ENCODE results near the gene GPT2. TPM values are rescaled to one million over a fixed set of nuclear protein-coding genes. Genes with fewer than 3 reads are reported as not detected.

GPT2 gene
- total RNA-seq, 1 donor, result 15.6 TPM

- TF ChIP-seq CTCF (IDR thresholded peaks at IDR 0.05; ENCODE audit: extremely low read depth, low read depth, low read length), result no peak
- Histone ChIP-seq H3K9me3 (ENCODE audit: low read depth, low read length) (no peaks in the 10 kb centered on the region), H3K27me3 (ENCODE audit: insufficient read depth, low read length) (no peaks in the 10 kb centered on the region), H3K79me2 (ENCODE audit: insufficient read depth, low read length) (no peaks in the 10 kb centered on the region), H4K20me1 (ENCODE audit: insufficient read depth, low read length) (peaks cover 3% of the 10 kb centered on the region), H3K4me1 (ENCODE audit: insufficient read depth, low read length) (no peaks in the 10 kb centered on the region), H3K4me3 (ENCODE audit: insufficient read depth, low read length) (no peak overlapping the region), H3K4me2 (ENCODE audit: insufficient read depth, low read length) (no peak overlapping the region), H2AFZ (ENCODE audit: low read length) (no peak overlapping the region), H3K27ac (ENCODE audit: low read depth, low read length) (no peak overlapping the region), H3K36me3 (ENCODE audit: insufficient read depth, low read length) (peaks cover 39% of the 10 kb centered on the region)
- no peak for DNase-seq (ENCODE audit: insufficient read length, low spot score, missing footprints)
Observed at GRCh38 chr16:46911038-46911437, 26.9 kb downstream of the GPT2 start.

- H2AFZ ChIP-seq (ENCODE audit: low read length), result no peak overlapping the region
- peaks cover 3% of the 10 kb centered on the region for H4K20me1 ChIP-seq (ENCODE audit: insufficient read depth, low read length)
- no peaks in the 10 kb centered on the region for H3K27me3 ChIP-seq (ENCODE audit: insufficient read depth, low read length)
- H3K79me2 ChIP-seq (ENCODE audit: insufficient read depth, low read length), result no peaks in the 10 kb centered on the region
- no peaks in the 10 kb centered on the region for H3K9me3 ChIP-seq (ENCODE audit: low read depth, low read length)
- peaks cover 39% of the 10 kb centered on the region for H3K36me3 ChIP-seq (ENCODE audit: insufficient read depth, low read length)
- DNase-seq (ENCODE audit: insufficient read length, low spot score, missing footprints), result no peak
- TF ChIP-seq CTCF (IDR thresholded peaks at IDR 0.05; ENCODE audit: extremely low read depth, low read depth, low read length), result no peak
- H3K4me2 ChIP-seq (ENCODE audit: insufficient read depth, low read length), result no peak overlapping the region
- H3K4me3 ChIP-seq (ENCODE audit: insufficient read depth, low read length), result no peak overlapping the region
- H3K4me1 ChIP-seq (ENCODE audit: insufficient read depth, low read length), result no peaks in the 10 kb centered on the region
- H3K27ac ChIP-seq (ENCODE audit: low read depth, low read length), result no peak overlapping the region
Observed at GRCh38 chr16:46911650-46912049, 27.5 kb downstream of the GPT2 start.

GRCh38 chr16:46914556-46915201 is 30.5 kb downstream of the GPT2 start:
- Histone ChIP-seq H3K36me3 (ENCODE audit: insufficient read depth, low read length) (peaks cover 39% of the 10 kb centered on the region), H3K27ac (ENCODE audit: low read depth, low read length) (no peak overlapping the region), H3K79me2 (ENCODE audit: insufficient read depth, low read length) (no peaks in the 10 kb centered on the region), H3K4me2 (ENCODE audit: insufficient read depth, low read length) (no peak overlapping the region), H4K20me1 (ENCODE audit: insufficient read depth, low read length) (no peaks in the 10 kb centered on the region), H3K4me3 (ENCODE audit: insufficient read depth, low read length) (no peak overlapping the region), H3K27me3 (ENCODE audit: insufficient read depth, low read length) (no peaks in the 10 kb centered on the region), H2AFZ (ENCODE audit: low read length) (no peak overlapping the region), H3K4me1 (ENCODE audit: insufficient read depth, low read length) (no peaks in the 10 kb centered on the region), H3K9me3 (ENCODE audit: low read depth, low read length) (no peaks in the 10 kb centered on the region)
- no peak for TF ChIP-seq CTCF (IDR thresholded peaks at IDR 0.05; ENCODE audit: extremely low read depth, low read depth, low read length)
- peak; percentile 75 for DNase-seq (ENCODE audit: insufficient read length, low spot score, missing footprints)

- Histone ChIP-seq H3K36me3 (ENCODE audit: insufficient read depth, low read length) (peaks cover 35% of the 10 kb centered on the region), H3K4me3 (ENCODE audit: insufficient read depth, low read length) (no peak overlapping the region), H3K27me3 (ENCODE audit: insufficient read depth, low read length) (no peaks in the 10 kb centered on the region), H3K4me2 (ENCODE audit: insufficient read depth, low read length) (no peak overlapping the region), H3K27ac (ENCODE audit: low read depth, low read length) (no peak overlapping the region), H4K20me1 (ENCODE audit: insufficient read depth, low read length) (no peaks in the 10 kb centered on the region), H2AFZ (ENCODE audit: low read length) (no peak overlapping the region), H3K79me2 (ENCODE audit: insufficient read depth, low read length) (no peaks in the 10 kb centered on the region), H3K9me3 (ENCODE audit: low read depth, low read length) (no peaks in the 10 kb centered on the region), H3K4me1 (ENCODE audit: insufficient read depth, low read length) (no peaks in the 10 kb centered on the region)
- TF ChIP-seq CTCF (IDR thresholded peaks at IDR 0.05; ENCODE audit: extremely low read depth, low read depth, low read length), result no peak
- no peak for DNase-seq (ENCODE audit: insufficient read length, low spot score, missing footprints)
Observed at GRCh38 chr16:46915483-46916025, 31.4 kb downstream of the GPT2 start.

Measured in osteoblast (primary cell).